KOPT-K1 (cell line): ENCODE results near the gene SLC7A10.

Source experiments
- H3K27ac ChIP-seq: fragments of 200-600 bp; sonication (generic); 2 replicates; pipeline ENCODE4 v1.5.1; 2016; ENCODE audit warnings: antibody characterized with exemption, mild to moderate bottlenecking, low read depth, low read length; ENCODE audit not compliant: poor library complexity, severe bottlenecking
- H3K36me3 ChIP-seq: fragments of 200-600 bp; sonication (generic); 2 replicates; pipeline ENCODE4 v1.5.1; 2017; ENCODE audit warnings: antibody characterized with exemption, mild to moderate bottlenecking, low read length, moderate library complexity; ENCODE audit not compliant: insufficient read depth
- H3K9me3 ChIP-seq: fragments of 200-600 bp; sonication (generic); 2 replicates; pipeline ENCODE4 v1.5.1; 2017; ENCODE audit warnings: antibody characterized with exemption, low read length, mild to moderate bottlenecking; ENCODE audit not compliant: insufficient read depth, poor library complexity, severe bottlenecking

The SLC7A10 gene

GRCh38 chr19:33261511-33262189 lies 36.0 kb upstream of the SLC7A10 start:
- H3K9me3 ChIP-seq, result no peaks in the 10 kb centered on the region
- no peak overlapping the region for H3K27ac ChIP-seq
- no peaks in the 10 kb centered on the region for H3K36me3 ChIP-seq

- no peak overlapping the region for H3K27ac ChIP-seq
- H3K36me3 ChIP-seq, result no peaks in the 10 kb centered on the region
- no peaks in the 10 kb centered on the region for H3K9me3 ChIP-seq
These were observed 35.2 kb upstream of the SLC7A10 start for GRCh38 chr19:33260628-33261418.

- Histone ChIP-seq H3K36me3 (no peaks in the 10 kb centered on the region), H3K27ac (no peak overlapping the region), H3K9me3 (no peaks in the 10 kb centered on the region)
These were observed 33.9 kb upstream of the SLC7A10 start for GRCh38 chr19:33259539-33259938.

- Histone ChIP-seq H3K9me3 (no peaks in the 10 kb centered on the region), H3K27ac (no peak overlapping the region), H3K36me3 (no peaks in the 10 kb centered on the region)
These were observed 32.2 kb upstream of the SLC7A10 start for GRCh38 chr19:33257828-33258227.

GRCh38 chr19:33256261-33256660 lies 30.6 kb upstream of the SLC7A10 start:
- Histone ChIP-seq H3K27ac (no peak overlapping the region), H3K9me3 (no peaks in the 10 kb centered on the region)

GRCh38 chr19:33255781-33256180 lies 30.1 kb upstream of the SLC7A10 start:
- H3K27ac ChIP-seq, result no peak overlapping the region
- no peaks in the 10 kb centered on the region for H3K36me3 ChIP-seq
- no peaks in the 10 kb centered on the region for H3K9me3 ChIP-seq

More at GRCh38 chr19:33256261-33256660, 30.6 kb upstream of the SLC7A10 start:
- no peaks in the 10 kb centered on the region for H3K36me3 ChIP-seq

GRCh38 chr19:33254245-33254824 lies 28.7 kb upstream of the SLC7A10 start:
- Histone ChIP-seq H3K27ac (no peak overlapping the region), H3K9me3 (no peaks in the 10 kb centered on the region), H3K36me3 (no peaks in the 10 kb centered on the region)

GRCh38 chr19:33252971-33253370 lies 27.3 kb upstream of the SLC7A10 start:
- Histone ChIP-seq H3K9me3 (no peaks in the 10 kb centered on the region), H3K27ac (no peak overlapping the region), H3K36me3 (no peaks in the 10 kb centered on the region)

- no peaks in the 10 kb centered on the region for H3K36me3 ChIP-seq
- H3K27ac ChIP-seq, result no peak overlapping the region
- H3K9me3 ChIP-seq, result no peaks in the 10 kb centered on the region
These were observed 26.8 kb upstream of the SLC7A10 start for GRCh38 chr19:33252418-33252962.

- Histone ChIP-seq H3K9me3 (no peaks in the 10 kb centered on the region), H3K36me3 (no peaks in the 10 kb centered on the region), H3K27ac (no peak overlapping the region)
These were observed 26.0 kb upstream of the SLC7A10 start for GRCh38 chr19:33251526-33252090.

- Histone ChIP-seq H3K9me3 (peaks cover 2% of the 10 kb centered on the region), H3K36me3 (no peaks in the 10 kb centered on the region), H3K27ac (no peak overlapping the region)
These were observed 25.4 kb upstream of the SLC7A10 start for GRCh38 chr19:33251076-33251475.

GRCh38 chr19:33250500-33250899 lies 24.9 kb upstream of the SLC7A10 start:
- H3K27ac ChIP-seq, result no peak overlapping the region
- no peaks in the 10 kb centered on the region for H3K36me3 ChIP-seq
- H3K9me3 ChIP-seq, result peaks cover 8% of the 10 kb centered on the region

- peaks cover 14% of the 10 kb centered on the region for H3K9me3 ChIP-seq
These were observed 24.2 kb upstream of the SLC7A10 start for GRCh38 chr19:33249740-33250366.

GRCh38 chr19:33248954-33249613 lies 23.4 kb upstream of the SLC7A10 start:
- Histone ChIP-seq H3K9me3 (peaks cover 15% of the 10 kb centered on the region), H3K36me3 (no peaks in the 10 kb centered on the region), H3K27ac (no peak overlapping the region)

More at GRCh38 chr19:33249740-33250366, 24.2 kb upstream of the SLC7A10 start:
- no peaks in the 10 kb centered on the region for H3K36me3 ChIP-seq
- H3K27ac ChIP-seq, result no peak overlapping the region
